NCI-H146 treated with DMSO at 0.1 percent for 48 hours (cell line): ENCODE results near the gene BBS9.

Experiments used
- DNase-seq: peaks from one replicate; lab custom pipeline; 2025; ENCODE audit not compliant: unreplicated experiment; lab: John Stamatoyannopoulos, UW

BBS9 gene

GRCh38 chr7:33589911-33590310 is 460.5 kb downstream of the BBS9 start:
- no peak for DNase-seq

GRCh38 chr7:33590916-33591315 is 461.6 kb downstream of the BBS9 start:
- no peak for DNase-seq

GRCh38 chr7:33591490-33591889 is 462.1 kb downstream of the BBS9 start:
- DNase-seq = no peak

- no peak for DNase-seq
These were observed 463.4 kb downstream of the BBS9 start for GRCh38 chr7:33592718-33593117.

- DNase-seq = no peak
These were observed 464.2 kb downstream of the BBS9 start for GRCh38 chr7:33593611-33594010.

DNA sequence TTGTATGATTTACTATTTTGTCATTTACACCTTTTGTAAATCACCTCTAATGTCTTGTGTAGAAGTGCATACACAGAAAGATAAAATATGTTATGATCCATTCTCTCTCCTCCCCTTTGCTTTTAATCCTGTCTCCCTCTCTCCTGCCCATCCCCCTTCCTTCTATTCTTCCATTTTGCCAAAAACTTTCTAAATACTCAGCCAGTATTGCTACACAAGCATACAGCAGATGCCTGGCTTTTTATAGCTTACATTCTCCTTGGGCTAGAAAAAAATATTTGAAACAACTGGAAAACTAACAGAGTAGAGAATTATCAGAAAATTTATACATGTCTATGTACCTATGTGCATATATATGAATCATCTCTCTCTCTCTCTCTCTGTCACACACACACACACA is 467.3 kb downstream of the BBS9 start:
- DNase-seq = no peak

GRCh38 chr7:33597181-33597580 is 467.8 kb downstream of the BBS9 start:
- DNase-seq = no peak

DNA sequence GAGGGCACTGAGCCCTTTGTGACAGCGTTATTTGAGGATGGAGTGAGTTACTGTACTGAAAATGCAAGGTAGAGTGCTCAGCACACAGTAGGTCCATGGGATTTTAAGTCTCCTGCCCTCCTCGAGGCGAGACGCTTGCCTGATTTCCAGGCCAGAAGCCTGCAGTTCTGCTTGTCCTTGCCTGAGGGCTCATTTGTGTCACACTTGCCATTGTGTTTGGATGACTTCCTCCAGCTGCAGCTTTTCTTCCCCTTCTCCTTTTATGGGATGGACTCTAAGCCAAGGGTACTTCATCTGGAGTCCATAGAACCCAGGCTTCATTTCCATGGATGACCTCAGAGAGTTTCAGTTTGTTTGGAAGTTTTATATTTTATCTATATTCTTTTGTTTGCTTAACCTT is 471.7 kb downstream of the BBS9 start:
- DNase-seq = no peak

DNA sequence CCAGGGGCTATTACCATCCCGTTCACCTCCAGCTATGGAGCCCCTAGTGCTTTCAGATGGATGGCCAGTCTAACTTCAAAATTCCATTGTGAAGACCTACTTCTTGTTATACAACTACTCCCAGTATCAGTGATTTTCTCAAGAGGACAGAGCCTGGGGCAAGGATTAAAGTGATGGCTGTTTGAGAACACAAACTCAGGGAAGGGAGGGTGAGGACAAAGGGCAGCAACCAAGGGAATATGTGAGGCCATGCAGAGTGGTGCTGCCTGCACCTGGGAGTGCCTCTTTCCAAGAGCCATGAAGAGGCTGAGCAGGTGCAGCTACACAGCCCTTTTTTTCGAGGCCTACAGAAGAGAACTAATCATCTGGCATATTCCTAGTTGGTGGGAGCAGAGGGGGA is 472.5 kb downstream of the BBS9 start:
- DNase-seq = no peak

- DNase-seq = no peak
These were observed 474.7 kb downstream of the BBS9 start for GRCh38 chr7:33604056-33604455.

DNA sequence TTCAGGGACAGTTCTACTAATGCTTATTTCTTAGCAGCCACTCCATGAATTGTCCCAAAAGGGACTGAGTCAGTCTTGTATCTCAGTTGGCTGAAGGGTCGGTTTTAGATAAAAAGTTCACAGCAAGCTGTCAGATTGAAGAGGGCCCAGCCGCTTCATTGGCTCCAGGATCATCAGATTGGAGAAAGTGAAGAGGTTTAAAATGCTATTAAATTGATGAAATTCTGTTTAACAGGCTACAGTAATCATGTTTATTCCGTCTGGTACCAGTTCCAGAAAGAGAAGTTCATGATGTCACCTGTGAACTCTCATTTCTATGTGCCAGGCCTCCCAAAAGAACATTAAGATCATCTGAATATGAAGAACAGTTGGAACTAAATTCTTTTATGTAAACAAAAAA is 481.6 kb downstream of the BBS9 start:
- no peak for DNase-seq

- no peak for DNase-seq
These were observed 483.1 kb downstream of the BBS9 start for GRCh38 chr7:33612442-33612841.

- DNase-seq = no peak
These were observed 485.2 kb downstream of the BBS9 start for GRCh38 chr7:33614357-33615117.

- DNase-seq = no peak
These were observed 487.4 kb downstream of the BBS9 start for GRCh38 chr7:33616752-33617151.

DNA sequence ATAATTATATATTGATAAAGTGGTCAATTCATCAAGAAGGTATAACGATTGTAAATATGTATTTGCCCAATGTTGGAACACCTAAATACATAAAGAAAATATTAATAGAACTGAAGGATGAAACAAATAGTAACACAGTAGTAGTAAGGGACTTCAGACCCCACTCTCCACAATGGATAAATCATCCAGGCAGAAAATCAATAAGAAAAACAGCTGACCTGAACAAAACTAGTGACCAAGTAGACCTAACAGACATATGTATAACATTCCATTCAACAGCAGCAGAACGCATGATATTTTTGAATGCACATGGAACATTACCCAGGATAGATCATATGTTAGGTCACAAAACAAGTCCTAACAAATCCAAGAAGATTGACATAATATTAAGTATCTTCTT is 489.9 kb downstream of the BBS9 start:
- DNase-seq = no peak

- DNase-seq = no peak
These were observed 493.9 kb downstream of the BBS9 start for GRCh38 chr7:33623267-33623666.

- DNase-seq = no peak
These were observed 494.9 kb downstream of the BBS9 start for GRCh38 chr7:33624215-33624614.

DNA sequence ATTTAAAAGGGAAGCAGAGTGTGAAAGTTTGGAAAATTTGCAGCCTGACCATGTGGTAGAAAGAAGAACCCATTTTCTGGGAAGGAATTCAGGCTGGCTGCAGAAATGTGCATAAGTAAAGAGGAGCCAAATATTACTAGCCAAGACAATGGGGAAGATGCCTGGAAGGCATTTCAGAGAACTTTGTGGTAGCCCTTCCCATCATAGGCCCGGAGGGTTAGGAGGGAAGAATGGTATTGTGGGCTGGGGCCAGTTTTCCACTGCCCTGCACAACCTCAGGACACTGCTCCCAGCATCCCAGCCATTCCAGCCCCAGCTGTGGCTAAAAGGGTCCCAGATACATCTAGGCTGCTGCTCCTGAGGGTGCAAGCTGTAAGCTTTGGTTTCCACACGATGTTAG is 497.5 kb downstream of the BBS9 start:
- no peak for DNase-seq

GRCh38 chr7:33627741-33628140 is 498.4 kb downstream of the BBS9 start:
- no peak for DNase-seq

GRCh38 chr7:33628894-33629293 is 499.5 kb downstream of the BBS9 start:
- no peak for DNase-seq

- no peak for DNase-seq
These were observed 501.0 kb downstream of the BBS9 start for GRCh38 chr7:33630359-33630758.

DNA sequence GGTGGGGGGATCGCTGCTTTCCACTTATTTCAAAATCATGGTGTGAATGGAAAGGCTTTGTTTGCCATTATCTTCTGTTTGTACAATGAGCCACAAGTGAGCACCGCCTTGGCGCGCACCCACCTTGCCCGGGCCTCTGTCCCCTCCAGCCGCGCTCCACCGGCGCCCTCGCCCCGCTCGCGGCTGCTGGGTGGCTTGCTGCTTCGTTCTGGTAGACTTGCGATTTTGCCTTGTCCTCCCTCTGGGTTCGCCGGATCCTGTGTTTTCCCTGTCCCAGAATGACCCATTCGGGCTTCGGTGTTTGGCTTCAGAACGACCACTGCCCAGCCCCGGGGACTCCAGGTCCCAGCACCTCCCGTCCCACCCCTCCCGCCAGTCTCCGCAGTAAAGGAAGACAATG is 503.0 kb downstream of the BBS9 start:
- DNase-seq = no peak

DNA sequence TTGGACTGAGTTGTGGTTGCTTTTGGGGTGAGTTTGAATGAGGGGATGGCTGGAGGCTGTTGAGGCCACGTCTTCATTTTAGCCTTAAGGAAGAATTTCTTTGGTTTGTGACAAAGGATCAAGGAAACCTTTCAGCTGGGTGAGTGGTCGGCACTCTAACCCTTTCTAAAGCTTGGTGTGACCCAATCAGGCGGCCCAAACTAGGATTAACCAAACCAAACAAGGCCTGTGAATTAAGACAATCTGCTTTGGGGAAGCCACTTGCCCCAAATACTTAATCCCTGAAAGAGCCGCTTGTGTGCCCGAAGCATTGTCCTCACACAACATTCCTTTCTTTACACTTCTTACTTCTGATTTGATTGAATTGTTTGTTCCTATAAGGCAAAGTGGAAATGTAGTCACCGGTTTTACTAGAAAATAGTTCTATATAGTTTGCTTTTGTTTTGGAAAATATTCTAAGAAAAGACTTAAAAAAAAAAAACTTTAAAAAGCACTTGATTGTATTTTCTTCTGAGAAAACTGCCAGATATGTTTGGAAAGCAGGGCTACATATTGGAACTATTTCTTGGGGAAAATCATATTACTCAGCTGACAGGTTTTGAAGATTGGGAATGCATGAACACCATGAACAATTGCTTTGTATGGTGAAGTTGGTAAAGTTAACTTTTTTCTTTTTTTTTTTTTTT is 503.6 kb downstream of the BBS9 start:
- DNase-seq = no peak
